SU-DHL-6 (cell line): ENCODE results near the gene NUDT2.

Source experiments
- EZH2phosphoT487 ChIP-seq: fragments of 200-600 bp; sonication (generic), shearing (Covaris generic); conservative IDR thresholded peaks from 2 replicates; pipeline ENCODE4 v1.6.1; 2018; ENCODE audit warnings: mild to moderate bottlenecking, antibody characterized with exemption, low read length, moderate library complexity, mixed read lengths
- TF ChIP-seq, protein P1 (sequence below): fragments of 200-600 bp; sonication (generic); IDR thresholded peaks from one replicate; pipeline ENCODE4 v1.5.1; 2017; ENCODE audit warnings: antibody characterized with exemption, mild to moderate bottlenecking, low read length, moderate library complexity; ENCODE audit not compliant: insufficient read depth, poor library complexity, severe bottlenecking

DNA sequence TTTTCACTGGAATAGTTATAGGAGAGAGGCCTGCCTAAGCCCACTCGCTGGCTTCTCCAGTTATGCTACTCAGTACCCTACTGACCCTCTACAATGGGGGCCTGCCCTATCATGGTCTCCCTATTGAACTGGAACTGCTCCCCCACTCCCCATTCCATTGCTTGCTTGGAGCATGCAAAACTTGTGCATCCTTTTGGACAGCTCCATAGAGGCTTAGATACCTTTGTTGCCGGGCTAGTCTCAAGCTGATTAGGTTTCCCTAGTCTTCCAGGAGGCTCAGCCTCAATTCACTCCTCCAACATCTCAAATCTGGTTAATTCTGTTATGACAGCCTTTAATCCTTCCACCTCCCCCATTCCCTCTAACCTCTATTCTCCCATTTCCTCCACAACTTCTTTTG is 40.2 kb upstream of the NUDT2 start:
- TF ChIP-seq, protein P1, sequence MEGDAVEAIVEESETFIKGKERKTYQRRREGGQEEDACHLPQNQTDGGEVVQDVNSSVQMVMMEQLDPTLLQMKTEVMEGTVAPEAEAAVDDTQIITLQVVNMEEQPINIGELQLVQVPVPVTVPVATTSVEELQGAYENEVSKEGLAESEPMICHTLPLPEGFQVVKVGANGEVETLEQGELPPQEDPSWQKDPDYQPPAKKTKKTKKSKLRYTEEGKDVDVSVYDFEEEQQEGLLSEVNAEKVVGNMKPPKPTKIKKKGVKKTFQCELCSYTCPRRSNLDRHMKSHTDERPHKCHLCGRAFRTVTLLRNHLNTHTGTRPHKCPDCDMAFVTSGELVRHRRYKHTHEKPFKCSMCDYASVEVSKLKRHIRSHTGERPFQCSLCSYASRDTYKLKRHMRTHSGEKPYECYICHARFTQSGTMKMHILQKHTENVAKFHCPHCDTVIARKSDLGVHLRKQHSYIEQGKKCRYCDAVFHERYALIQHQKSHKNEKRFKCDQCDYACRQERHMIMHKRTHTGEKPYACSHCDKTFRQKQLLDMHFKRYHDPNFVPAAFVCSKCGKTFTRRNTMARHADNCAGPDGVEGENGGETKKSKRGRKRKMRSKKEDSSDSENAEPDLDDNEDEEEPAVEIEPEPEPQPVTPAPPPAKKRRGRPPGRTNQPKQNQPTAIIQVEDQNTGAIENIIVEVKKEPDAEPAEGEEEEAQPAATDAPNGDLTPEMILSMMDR = no peak
- TF ChIP-seq EZH2phosphoT487 = no peak
